Stimulated activated CD8-positive, alpha-beta memory T cell treated with anti-CD3 and anti-CD28 coated beads, Interleukin-12 subunit alpha, Interleukin-12 subunit beta, amount 100 ng/mL, for 24 hours (primary cell): ENCODE results near the gene KCNC1.

Source experiments
- DNase-seq: peaks from one replicate; pipeline ENCODE4 v3.0.0-alpha.2; 2020; ENCODE audit errors: extremely low read depth

KCNC1 gene

GRCh38 chr11:17773674-17774073 lies 39.1 kb downstream of the KCNC1 start:
- DNase-seq, result no peak

- no peak for DNase-seq
Observed at GRCh38 chr11:17774232-17775034, 39.9 kb downstream of the KCNC1 start.

- DNase-seq, result no peak
Observed at GRCh38 chr11:17775035-17775348, 40.4 kb downstream of the KCNC1 start.

GRCh38 chr11:17775507-17776211 lies 41.1 kb downstream of the KCNC1 start:
- no peak for DNase-seq

- no peak for DNase-seq
Observed at GRCh38 chr11:17776212-17776875, 41.8 kb downstream of the KCNC1 start.

GRCh38 chr11:17777086-17777737 lies 42.6 kb downstream of the KCNC1 start:
- DNase-seq, result no peak

- no peak for DNase-seq
Observed at GRCh38 chr11:17777738-17778091, 43.1 kb downstream of the KCNC1 start.

- DNase-seq, result no peak
Observed at GRCh38 chr11:17778352-17778751, 43.8 kb downstream of the KCNC1 start.

- no peak for DNase-seq
Observed at GRCh38 chr11:17778956-17779860, 44.6 kb downstream of the KCNC1 start.

- DNase-seq, result no peak
Observed at GRCh38 chr11:17779861-17780594, 45.4 kb downstream of the KCNC1 start.

- DNase-seq, result no peak
Observed at GRCh38 chr11:17780668-17781067, 46.1 kb downstream of the KCNC1 start.

- DNase-seq, result no peak
Observed at GRCh38 chr11:17781221-17781620, 46.6 kb downstream of the KCNC1 start.

- no peak for DNase-seq
Observed at GRCh38 chr11:17781626-17782025, 47.0 kb downstream of the KCNC1 start.

- no peak for DNase-seq
Observed at GRCh38 chr11:17782145-17782544, 47.6 kb downstream of the KCNC1 start.

- no peak for DNase-seq
Observed at GRCh38 chr11:17782603-17783337, 48.2 kb downstream of the KCNC1 start.

GRCh38 chr11:17783878-17784277 lies 49.3 kb downstream of the KCNC1 start:
- no peak for DNase-seq

GRCh38 chr11:17786824-17787525 lies 52.4 kb downstream of the KCNC1 start:
- DNase-seq, result no peak

- DNase-seq, result no peak
Observed at GRCh38 chr11:17788084-17788483, 53.5 kb downstream of the KCNC1 start.

- no peak for DNase-seq
Observed at GRCh38 chr11:17790453-17790852, 55.9 kb downstream of the KCNC1 start.
